Activated CD4-positive, alpha-beta T cell treated with anti-CD3 and anti-CD28 coated beads, Interleukin-2, Interleukin-6, amounts not matched to agents 100 ng/mL and 50 ng/mL, durations not matched to agents 16 hours and 8 hours (primary cell): Measurements from ENCODE around the gene ANGPTL8.

Experiments used
- DNase-seq: peaks from one replicate; pipeline ENCODE4 v3.0.0-alpha.2; 2020

ANGPTL8 gene

GRCh38 chr19:11238041-11238440, 1.4 kb upstream of the ANGPTL8 start:
- no peak for DNase-seq

GRCh38 chr19:11238781-11239376, 540 bp upstream of the ANGPTL8 start:
- DNase-seq: no peak

- DNase-seq: no peak
Measured at GRCh38 chr19:11240008-11240444, 607 bp downstream of the ANGPTL8 start.

DNA sequence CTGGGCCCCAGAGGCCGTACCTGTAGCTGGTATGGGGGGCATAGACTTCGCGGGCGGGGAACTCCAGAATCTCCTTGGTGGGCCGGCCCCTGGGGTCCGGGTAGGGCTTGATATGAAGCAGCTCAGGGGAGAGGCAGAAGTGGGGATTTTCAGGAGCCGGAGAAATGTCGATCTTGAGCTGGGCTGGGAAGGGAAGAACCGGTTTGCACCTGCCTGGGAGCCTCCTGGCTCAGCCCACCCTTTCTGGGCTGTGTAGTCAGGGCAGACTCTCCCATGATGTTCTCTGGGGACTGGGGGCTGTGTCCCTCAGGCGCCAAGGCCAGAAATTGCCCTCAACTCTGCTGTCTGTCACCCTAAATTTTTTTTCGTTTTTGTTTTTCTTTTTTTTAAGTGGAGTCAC, 2.6 kb downstream of the ANGPTL8 start:
- DNase-seq: no peak

DNA sequence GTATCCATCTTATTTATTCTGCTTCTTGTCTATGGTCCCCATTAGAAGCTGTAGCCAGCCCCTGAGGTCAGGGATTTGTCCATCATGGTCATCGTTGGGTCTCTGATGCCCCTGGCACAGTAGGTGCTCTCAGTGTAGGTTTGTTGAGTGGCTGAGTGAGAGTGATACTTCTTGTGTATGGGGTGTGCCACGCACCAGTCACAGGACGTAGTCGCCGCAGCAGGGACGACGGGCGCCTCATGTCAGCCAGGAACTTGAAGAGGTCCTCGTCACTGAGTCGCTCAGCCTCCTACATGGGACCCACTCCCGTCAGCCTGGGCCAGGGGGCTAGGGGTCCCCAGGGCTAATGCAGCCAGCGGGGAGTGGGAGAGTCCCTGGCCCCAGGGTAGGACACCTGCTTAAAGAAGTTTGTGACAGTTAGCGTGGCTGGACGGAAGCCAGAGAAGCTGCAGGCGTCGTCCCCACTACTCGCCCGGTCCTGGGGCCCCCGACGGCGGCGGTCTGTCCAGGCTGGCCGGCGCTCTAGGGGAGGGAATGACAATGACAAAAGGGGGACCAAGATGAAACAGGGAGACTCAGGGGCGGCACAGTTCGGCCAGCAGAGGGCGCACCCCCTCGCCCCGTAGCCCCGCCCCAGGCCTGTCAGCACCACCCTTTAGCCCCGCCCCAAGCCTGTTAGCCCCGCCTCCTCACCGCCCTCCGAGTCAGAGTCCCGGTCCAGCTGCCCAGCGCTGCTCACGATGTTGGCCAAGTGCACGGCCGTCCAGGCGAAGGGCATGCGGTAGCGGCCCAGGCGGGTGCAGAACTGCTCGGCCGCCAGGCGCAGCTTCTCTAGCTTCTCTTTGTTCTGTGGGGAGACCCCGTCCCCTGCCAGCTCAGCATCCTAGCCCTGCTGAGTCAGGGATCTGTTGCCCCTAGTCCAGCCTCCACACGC, 3.7 kb downstream of the ANGPTL8 start:
- DNase-seq: peak; percentile 91

DNA sequence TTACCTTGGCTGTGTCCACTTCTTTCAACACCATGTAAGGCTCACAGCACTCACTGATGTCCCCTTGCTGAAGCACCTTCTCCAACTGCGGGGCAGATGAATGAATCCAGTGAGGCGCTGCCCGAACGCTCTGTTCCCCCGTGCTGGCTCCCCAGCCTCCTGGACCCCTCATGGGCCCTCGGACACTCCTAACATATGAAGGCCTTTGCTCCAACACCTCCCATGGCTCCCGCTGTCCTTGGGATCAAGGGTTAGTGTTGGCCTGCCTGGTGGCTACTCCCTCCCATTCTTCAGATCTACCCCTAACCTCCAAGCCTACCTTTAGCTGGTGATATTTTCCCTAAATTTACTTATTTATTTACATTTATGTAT, 4.4 kb downstream of the ANGPTL8 start:
- no peak for DNase-seq

DNA sequence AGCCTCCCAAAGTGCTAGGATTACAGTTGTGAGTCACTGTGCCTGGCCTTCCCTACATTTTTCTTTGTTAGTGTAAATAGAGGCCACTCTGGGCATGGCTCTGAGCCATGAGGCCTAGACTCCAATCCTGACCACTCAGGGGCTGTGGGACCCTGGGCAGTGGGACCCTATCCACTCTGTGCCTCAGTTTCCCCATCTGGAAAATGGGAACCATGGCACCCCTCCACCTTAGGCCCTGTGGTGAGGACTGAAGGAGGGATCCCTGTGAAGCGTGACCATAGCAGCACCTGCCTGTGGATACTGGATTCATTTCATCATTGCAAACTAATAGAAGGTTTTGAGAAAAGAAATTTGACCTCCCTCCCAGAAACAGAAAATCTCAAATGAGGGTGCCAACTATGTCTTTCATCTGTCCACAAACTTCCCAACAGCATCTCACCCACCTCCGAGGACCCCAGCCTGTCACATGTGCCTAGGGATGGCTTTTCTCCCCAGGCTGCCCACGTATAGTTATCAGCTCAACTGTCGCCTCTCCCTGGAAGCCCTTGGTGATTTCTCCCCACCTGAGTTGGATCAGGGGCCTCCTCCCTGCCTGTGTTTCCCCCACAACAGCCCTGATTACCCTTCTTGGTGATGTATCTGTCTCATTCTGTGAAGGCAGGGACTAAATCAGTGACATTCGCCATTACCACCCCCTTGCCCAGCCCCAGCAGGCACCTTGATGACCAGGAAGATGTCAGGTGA, 5.6 kb downstream of the ANGPTL8 start:
- DNase-seq: no peak

- no peak for DNase-seq
Measured at GRCh38 chr19:11246941-11247340, 7.5 kb downstream of the ANGPTL8 start.

GRCh38 chr19:11247391-11247790, 8.0 kb downstream of the ANGPTL8 start:
- no peak for DNase-seq

DNA sequence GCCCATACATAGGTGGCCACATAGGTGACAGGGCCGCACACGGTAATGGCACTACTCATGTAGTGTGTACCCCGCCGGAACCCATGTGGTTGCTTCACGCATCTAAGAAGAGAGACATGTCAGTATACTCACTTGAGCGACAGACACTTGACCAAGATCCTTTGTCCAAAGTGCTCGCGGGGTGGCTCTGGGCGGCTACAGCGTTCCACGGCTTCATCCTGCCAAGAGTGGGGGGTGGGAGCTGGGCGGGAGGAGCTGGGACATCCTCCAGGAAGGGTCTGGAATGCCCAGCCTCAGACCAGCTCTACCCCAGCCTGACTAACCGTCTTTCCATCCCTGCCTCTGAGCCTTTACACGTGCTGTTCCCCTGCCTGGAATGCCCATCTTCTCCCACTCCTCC, 8.5 kb downstream of the ANGPTL8 start:
- DNase-seq: no peak

DNA sequence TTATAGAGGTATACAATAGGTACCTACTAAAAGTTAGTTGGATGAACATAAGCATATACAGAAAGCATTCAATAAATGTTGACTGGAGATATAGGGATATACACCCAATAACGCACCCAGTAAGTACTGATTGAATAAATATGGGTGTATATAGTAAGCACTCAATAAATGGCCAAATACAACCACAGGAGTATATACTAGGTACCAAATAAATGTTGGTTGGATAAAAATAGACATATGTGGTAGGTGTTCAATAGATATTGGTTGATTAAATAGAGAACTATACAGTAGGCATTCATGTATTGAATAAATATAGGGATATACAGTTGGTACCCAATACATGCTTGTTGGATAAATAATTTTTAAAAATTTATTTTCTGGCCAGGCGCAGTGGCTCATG, 9.4 kb downstream of the ANGPTL8 start:
- DNase-seq: no peak

DNA sequence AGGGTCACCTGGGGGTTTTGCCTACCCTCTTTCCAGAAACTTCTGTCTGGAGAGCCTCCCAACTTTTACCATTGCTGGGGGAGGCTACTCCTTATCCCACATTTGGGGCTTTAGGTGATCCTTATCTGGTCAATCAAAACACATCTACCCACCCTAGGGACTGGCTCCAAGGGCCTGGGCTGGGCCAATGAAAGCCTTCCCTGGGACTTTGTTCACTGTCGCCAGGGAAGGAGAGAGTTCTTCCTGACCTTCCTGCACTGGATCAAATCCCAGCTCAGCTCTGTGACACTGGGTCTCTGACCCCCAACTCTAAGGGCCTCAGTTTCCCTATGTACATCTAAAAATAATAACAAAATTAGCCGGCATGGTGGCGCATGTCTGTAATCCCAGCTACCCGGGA, 11.8 kb downstream of the ANGPTL8 start:
- DNase-seq: no peak

GRCh38 chr19:11251650-11252314, 12.4 kb downstream of the ANGPTL8 start:
- no peak for DNase-seq

DNA sequence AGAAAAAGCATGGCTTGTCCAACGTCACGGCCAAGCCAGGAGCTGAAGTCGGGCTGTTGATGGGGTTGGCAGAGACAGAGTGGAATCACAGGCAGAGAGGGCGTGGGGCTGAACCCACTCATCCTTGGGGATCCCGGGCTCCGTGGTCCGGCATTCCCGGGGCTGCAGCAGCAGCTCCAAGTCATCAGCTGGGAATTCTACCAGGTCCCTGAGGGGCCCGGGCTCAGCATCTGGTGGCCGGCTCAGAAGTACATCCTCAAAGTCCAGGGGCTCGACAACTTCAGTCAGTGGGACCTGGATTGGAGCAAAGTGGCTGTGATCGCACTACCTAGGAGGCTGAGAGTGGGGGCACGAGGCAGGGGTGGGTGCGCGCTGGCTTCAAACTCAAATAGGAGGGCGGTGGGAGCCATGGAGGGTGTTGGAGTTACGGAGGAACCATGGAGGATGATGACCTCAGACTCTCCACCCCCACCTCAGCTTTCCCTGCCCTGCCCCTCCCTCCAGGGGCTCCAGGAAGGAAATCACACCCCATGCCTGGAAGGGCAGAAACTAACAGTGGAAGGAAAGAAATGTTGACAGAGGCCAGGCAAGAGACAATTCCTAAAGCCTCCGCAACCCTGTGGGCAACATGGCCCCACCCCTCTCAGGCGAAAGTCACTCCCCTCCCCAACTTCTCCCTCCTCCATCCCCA, 13.4 kb downstream of the ANGPTL8 start:
- DNase-seq: no peak

DNA sequence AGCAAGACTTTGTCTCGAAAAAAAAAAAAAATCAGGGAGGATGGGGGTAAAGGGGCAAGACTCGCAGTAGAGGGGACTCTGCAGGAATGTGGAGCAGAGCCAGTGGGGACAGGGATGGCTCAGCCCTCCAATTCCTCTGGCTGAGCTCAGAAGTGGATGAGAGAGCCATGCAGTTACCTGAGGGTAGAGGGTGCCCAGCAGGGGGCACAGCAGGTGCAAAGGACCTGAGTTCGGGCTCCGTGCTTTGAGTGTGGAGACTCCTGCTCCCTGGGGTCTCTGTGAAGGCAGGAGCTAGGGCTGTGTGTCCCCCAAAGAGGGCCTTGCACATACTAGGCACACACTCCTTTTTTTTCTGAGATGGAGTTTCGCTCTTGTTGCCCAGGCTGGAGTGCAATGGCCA, 15.2 kb downstream of the ANGPTL8 start:
- DNase-seq: no peak

DNA sequence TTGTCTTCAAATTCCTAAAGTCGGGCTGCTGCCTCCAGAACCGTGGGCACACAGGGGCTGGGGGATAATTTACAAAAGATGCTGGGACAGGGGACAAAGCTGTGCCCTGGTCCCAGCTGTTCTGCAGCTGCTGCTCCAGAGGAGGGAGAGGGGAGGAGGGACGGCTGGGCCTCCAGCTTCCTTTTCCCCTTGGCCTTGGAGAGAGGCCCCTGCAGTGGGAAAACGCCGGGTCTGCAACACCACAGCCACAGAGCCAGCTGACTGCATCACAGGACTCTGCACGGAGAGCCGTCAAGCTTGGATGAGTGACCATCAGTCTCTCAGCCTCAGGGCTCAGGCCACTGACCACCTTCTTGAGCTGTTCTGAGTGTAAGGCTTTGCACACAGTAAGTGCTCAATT, 16.8 kb downstream of the ANGPTL8 start:
- DNase-seq: no peak

- DNase-seq: no peak
Measured at GRCh38 chr19:11257846-11258380, 18.5 kb downstream of the ANGPTL8 start.

DNA sequence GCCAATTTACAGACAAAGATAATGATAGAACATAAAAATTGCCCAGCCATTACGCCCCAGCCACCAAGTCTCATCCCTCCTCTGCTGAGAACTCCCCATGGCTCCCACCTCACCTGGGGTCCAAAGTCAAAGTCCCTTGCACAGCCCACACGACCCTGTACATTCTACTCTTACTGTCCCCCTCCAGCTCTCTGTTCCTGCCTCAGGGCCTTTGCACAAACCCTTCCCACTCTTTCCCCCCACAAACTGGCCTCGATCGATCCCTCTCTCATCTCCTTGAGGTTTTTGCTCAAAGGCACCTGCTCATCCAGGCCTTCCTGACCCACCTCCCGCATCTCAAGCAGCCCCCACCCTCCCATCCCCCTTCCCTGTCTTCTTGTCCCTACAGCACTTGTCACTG, 21.6 kb downstream of the ANGPTL8 start:
- no peak for DNase-seq

GRCh38 chr19:11261431-11261970, 22.1 kb downstream of the ANGPTL8 start:
- no peak for DNase-seq

DNA sequence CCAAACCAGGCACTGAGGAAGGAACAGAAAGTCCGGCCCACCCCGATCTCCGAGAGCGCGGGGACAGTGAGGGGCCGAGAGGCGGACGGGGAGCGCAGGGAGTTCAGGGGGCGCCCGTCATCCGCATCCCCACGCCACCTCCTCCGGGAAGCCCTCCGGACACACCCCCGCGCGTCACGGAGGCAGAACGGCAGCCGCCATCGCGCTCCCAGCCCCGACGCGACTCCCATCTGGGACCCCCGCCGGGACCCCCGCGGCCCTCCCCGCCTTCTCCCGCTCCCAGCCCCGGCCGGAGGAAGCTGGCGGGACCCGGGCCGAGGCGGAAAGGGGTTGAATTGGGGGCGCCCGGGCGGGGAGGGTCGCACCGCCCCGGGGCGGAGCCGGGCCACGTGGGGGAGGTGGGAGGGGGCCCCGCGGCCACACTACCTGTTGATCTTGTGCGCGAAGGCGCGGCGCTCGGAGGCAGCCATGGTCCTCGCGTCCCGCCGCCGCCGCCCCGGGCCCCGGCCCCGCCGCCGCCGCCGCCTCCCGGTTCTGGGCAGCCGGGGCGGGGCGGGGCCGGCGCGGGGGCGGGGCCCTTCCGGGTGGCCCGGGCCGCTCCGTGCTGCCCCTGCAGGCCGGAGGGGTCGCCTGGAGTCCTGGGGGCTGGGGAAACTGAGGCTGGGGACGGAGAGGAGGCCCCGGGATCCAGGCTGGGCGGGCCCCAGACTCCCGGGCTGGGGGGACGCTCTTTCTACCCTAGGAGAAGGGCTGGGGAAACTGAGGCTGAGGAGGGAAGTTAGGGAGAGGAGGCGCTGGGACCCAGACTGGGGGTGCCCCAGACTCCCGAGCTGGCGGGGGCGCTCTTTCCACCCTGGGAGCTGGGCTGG, 22.8 kb downstream of the ANGPTL8 start, which contains the start of gene DOCK6:
Gene DOCK6, minus strand, starts transcription at position 554 of the 869 bp plus-strand sequence. Its CDS starts 84 bp downstream, at position 470.
- DNase-seq: no peak

GRCh38 chr19:11263726-11264125, 24.3 kb downstream of the ANGPTL8 start:
- no peak for DNase-seq
